HepG2 (cell line): Measurements from ENCODE around the gene ICE2.

Experiments used
- EP300 ChIP-seq, 3 experiments: sonication (generic) in 1 of 3; formaldehyde crosslinking in 1 of 3; IDR thresholded peaks; 2 replicates each; pipeline versions ENCODE4 v1.5.1 to v1.6.1; 2011 to 2020; ENCODE audit warnings: low read depth in 2 of 3, low read length in 2 of 3, borderline replicate concordance in 1 of 3, improper control_type of control experiment in 1 of 3, mild to moderate bottlenecking in 1 of 3, missing genetic modification reagents in 1 of 3, moderate library complexity in 1 of 3
- HIVEP1 ChIP-seq: sonication (generic); formaldehyde crosslinking; IDR thresholded peaks from 2 replicates; pipeline ENCODE4 v1.4.0; 2020; ENCODE audit warnings: mild to moderate bottlenecking, missing genetic modification reagents
- PATZ1 ChIP-seq: sonication (generic); formaldehyde crosslinking; IDR thresholded peaks from 2 replicates; pipeline ENCODE4 v1.4.0; 2020; ENCODE audit warnings: missing genetic modification reagents
- POLR2A ChIP-seq, 2 experiments: IDR thresholded peaks; 2 replicates each; pipeline ENCODE4 v1.6.1; 2011; ENCODE audit warnings: low read depth in 2 of 2, low read length in 2 of 2, mild to moderate bottlenecking in 1 of 2, moderate library complexity in 1 of 2; ENCODE audit not compliant: insufficient read depth in 1 of 2
- TAF1 ChIP-seq: sonication (generic); formaldehyde crosslinking; IDR thresholded peaks from 2 replicates; pipeline ENCODE4 v1.4.0; 2020; ENCODE audit warnings: missing genetic modification reagents
- ZFP37 ChIP-seq: sonication (generic); formaldehyde crosslinking; IDR thresholded peaks from 2 replicates; pipeline ENCODE4 v1.4.0; 2020; ENCODE audit warnings: missing genetic modification reagents, borderline replicate concordance
- TF ChIP-seq, protein P1 (sequence below): IDR thresholded peaks from 2 replicates; pipeline ENCODE4 v1.6.1; 2016; ENCODE audit warnings: missing compliant biosample characterization, missing genetic modification reagents, borderline replicate concordance
- TF ChIP-seq, protein P2 (sequence below): sonication (generic); formaldehyde crosslinking; IDR thresholded peaks from 2 replicates; pipeline ENCODE4 v1.5.0; 2020; ENCODE audit warnings: mild to moderate bottlenecking, missing genetic modification reagents, moderate library complexity

- TF ChIP-seq PATZ1 (CRISPR knock-in tag), result no peak
- no peak for TF ChIP-seq TAF1
- TF ChIP-seq EP300 (IDR thresholded peaks at IDR 0.05; ENCODE audit: low read depth in 2 of 2, low read length in 2 of 2), result no peak
- no peak for TF ChIP-seq EP300 (CRISPR knock-in tag; IDR thresholded peaks at IDR 0.05; ENCODE audit: borderline replicate concordance)
- no peak for TF ChIP-seq ZFP37 (CRISPR knock-in tag)
- TF ChIP-seq POLR2A (IDR thresholded peaks at IDR 0.05; ENCODE audit: insufficient read depth in 1 of 2, low read depth in 2 of 2, low read length in 2 of 2), result no peak
- TF ChIP-seq, protein P1, sequence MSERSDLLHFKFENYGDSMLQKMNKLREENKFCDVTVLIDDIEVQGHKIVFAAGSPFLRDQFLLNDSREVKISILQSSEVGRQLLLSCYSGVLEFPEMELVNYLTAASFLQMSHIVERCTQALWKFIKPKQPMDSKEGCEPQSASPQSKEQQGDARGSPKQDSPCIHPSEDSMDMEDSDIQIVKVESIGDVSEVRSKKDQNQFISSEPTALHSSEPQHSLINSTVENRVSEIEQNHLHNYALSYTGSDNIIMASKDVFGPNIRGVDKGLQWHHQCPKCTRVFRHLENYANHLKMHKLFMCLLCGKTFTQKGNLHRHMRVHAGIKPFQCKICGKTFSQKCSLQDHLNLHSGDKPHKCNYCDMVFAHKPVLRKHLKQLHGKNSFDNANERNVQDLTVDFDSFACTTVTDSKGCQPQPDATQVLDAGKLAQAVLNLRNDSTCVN (CRISPR knock-in tag), result no peak
- no peak for TF ChIP-seq HIVEP1 (CRISPR knock-in tag)
- TF ChIP-seq, protein P2, sequence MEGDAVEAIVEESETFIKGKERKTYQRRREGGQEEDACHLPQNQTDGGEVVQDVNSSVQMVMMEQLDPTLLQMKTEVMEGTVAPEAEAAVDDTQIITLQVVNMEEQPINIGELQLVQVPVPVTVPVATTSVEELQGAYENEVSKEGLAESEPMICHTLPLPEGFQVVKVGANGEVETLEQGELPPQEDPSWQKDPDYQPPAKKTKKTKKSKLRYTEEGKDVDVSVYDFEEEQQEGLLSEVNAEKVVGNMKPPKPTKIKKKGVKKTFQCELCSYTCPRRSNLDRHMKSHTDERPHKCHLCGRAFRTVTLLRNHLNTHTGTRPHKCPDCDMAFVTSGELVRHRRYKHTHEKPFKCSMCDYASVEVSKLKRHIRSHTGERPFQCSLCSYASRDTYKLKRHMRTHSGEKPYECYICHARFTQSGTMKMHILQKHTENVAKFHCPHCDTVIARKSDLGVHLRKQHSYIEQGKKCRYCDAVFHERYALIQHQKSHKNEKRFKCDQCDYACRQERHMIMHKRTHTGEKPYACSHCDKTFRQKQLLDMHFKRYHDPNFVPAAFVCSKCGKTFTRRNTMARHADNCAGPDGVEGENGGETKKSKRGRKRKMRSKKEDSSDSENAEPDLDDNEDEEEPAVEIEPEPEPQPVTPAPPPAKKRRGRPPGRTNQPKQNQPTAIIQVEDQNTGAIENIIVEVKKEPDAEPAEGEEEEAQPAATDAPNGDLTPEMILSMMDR, result peak; percentile 78
Observed at GRCh38 chr15:60520825-60521368, 42.0 kb upstream of the ICE2 start.
